ENCODE measurements around the gene FUCA1.

FUCA1 gene

DNA sequence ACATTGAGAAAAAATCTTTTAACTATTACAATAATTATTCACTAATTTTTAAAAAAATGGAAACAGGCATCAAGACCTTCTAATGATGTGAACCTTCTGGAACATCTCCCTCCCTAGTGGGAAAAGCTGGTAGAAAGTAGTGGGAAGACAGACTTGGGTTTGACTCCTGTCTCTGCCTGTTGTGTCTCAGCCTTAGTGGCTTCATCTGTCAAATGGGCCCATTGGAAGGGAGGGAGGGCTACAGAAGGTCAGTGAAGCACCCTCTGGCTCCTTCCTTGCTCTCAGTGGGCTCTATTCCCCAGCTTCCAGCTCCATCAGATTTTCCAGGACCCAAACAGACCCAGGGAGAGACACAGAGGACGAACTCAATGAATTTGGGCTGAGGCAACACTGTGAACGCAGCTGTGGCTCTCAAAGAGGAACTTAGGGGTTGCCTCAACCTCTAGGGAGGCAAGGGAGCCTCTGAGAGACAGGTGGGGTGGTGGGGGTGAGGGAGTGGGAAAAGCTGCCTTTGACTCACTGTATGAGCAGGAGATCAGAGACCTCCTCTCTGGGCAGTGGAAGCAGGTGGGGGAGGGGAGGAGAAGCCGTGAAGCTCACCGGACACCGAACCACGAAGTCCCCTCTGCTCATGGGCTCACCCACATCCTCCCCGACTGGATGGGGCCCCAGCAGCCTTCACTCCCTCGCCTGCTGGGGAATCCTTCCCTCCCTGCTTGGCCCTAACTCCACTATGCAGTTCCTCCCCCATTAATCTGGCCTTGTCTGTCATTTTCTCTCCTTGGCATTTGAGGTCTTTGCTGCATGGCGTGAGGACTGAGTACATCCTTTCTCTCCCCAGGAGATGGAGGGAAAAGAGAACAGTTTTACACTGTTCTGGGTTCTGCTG, 40.6 kb upstream of the FUCA1 start:
- Histone ChIP-seq H3K4me1 (ENCODE audit: insufficient read depth, low read length, severe bottlenecking) (peaks cover 98% of the 10 kb centered on the region), H3K9me2 (ENCODE audit: low read depth, low read length) (no peaks in the 10 kb centered on the region), H3K4me3 (ENCODE audit: low read depth, low read length, poor library complexity, severe bottlenecking) (peak overlapping the region; percentile 64), H2AFZ (ENCODE audit: low read length) (no peak overlapping the region), H4K20me1 (ENCODE audit: insufficient read depth, low read length) (no peaks in the 10 kb centered on the region), H3K9ac (ENCODE audit: low read length) (peak overlapping the region; percentile 72), H3K27ac (ENCODE audit: low read depth, low read length, poor library complexity, severe bottlenecking) (peak overlapping the region; percentile 98), H3K79me2 (ENCODE audit: insufficient read depth, low read length) (0 out of 2 replicates have a peak, but pooled peaks cover 3% of the 10 kb centered on the region), H3K27me3 (ENCODE audit: insufficient read depth, low read length) (no peaks in the 10 kb centered on the region), H3K9me3 (ENCODE audit: low read length) (no peaks in the 10 kb centered on the region), H3K36me3 (ENCODE audit: insufficient read depth, low read length) (peaks cover 9% of the 10 kb centered on the region; the same call in 1 of the 2 replicates), H3K4me2 (ENCODE audit: low read length) (peak overlapping the region; percentile 78), H3F3A (ENCODE audit: insufficient read depth, low read length) (no peaks in the 10 kb centered on the region)
- no peak for TF ChIP-seq EZH2 (IDR thresholded peaks at IDR 0.05; ENCODE audit: borderline replicate concordance, low read length)
- TF ChIP-seq, protein P1, sequence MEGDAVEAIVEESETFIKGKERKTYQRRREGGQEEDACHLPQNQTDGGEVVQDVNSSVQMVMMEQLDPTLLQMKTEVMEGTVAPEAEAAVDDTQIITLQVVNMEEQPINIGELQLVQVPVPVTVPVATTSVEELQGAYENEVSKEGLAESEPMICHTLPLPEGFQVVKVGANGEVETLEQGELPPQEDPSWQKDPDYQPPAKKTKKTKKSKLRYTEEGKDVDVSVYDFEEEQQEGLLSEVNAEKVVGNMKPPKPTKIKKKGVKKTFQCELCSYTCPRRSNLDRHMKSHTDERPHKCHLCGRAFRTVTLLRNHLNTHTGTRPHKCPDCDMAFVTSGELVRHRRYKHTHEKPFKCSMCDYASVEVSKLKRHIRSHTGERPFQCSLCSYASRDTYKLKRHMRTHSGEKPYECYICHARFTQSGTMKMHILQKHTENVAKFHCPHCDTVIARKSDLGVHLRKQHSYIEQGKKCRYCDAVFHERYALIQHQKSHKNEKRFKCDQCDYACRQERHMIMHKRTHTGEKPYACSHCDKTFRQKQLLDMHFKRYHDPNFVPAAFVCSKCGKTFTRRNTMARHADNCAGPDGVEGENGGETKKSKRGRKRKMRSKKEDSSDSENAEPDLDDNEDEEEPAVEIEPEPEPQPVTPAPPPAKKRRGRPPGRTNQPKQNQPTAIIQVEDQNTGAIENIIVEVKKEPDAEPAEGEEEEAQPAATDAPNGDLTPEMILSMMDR (IDR thresholded peaks at IDR 0.05; ENCODE audit: low read length) = no peak

DNA sequence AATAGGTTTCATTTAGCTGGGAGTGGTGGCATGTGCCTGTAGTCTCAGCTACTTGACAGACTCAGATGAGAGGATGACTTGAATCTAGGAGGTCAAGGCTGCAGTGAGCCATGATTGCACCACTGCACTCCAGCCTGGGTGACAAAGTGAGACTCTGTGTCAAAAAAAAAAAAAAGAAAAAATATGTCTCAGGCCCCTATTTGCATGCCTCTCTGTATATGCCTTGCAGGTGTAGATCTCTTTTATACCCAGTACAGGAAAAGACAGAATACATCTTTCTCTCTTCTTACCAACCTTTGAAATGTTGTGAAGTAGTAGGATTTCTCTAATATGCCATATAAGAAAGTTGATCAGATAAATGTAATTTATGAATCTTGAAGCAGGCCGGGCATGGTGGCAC, 38.6 kb upstream of the FUCA1 start:
- Histone ChIP-seq H2AFZ (ENCODE audit: low read length) (no peak overlapping the region), H3K9me2 (ENCODE audit: low read depth, low read length) (no peaks in the 10 kb centered on the region), H3K79me2 (ENCODE audit: insufficient read depth, low read length) (0 out of 2 replicates have a peak, but pooled peaks cover 3% of the 10 kb centered on the region), H3K27ac (ENCODE audit: low read depth, low read length, poor library complexity, severe bottlenecking) (peak overlapping the region; percentile 98), H3K27me3 (ENCODE audit: insufficient read depth, low read length) (no peaks in the 10 kb centered on the region), H3K9ac (ENCODE audit: low read length) (peak overlapping the region; percentile 72), H3K4me2 (ENCODE audit: low read length) (peak overlapping the region; percentile 78), H4K20me1 (ENCODE audit: insufficient read depth, low read length) (no peaks in the 10 kb centered on the region), H3K9me3 (ENCODE audit: low read length) (no peaks in the 10 kb centered on the region), H3K36me3 (ENCODE audit: insufficient read depth, low read length) (peaks cover 22% of the 10 kb centered on the region; the same call in 1 of the 2 replicates), H3K4me3 (ENCODE audit: low read depth, low read length, poor library complexity, severe bottlenecking) (peak overlapping the region; percentile 43), H3K4me1 (ENCODE audit: insufficient read depth, low read length, severe bottlenecking) (peaks cover 82% of the 10 kb centered on the region), H3F3A (ENCODE audit: insufficient read depth, low read length) (no peaks in the 10 kb centered on the region)
- TF ChIP-seq, protein P1 (IDR thresholded peaks at IDR 0.05; ENCODE audit: low read length) = no peak
- no peak for TF ChIP-seq EZH2 (IDR thresholded peaks at IDR 0.05; ENCODE audit: borderline replicate concordance, low read length)

DNA sequence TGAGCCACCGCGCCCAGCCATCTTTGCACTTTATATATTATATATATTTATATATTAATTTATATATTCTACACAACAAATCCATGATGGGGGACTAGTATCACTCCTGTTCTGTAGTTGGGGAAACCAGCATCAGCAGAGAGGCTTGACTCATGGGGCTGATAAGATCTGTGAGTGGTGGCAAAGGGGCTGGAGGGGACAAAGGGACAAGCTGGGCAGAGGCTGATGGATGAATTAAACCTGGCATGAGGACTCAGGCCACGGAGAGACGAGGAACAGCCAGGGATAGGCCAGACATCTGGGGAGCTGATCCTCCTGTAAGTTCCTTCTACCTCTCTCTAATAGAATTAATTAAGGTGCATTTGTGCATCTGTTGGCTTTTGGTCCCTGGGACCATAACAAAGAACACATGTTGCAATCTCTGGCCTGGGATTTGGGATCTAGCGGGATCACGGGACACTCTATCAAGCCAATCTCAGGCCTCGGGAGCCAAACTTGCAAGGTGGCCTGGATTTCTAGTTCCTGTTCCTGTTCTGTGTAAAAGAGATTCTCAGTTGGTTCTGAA, 37.5 kb upstream of the FUCA1 start:
- H4K20me1 ChIP-seq (ENCODE audit: insufficient read depth, low read length) = no peaks in the 10 kb centered on the region
- peak overlapping the region; percentile 98 for H3K27ac ChIP-seq (ENCODE audit: low read depth, low read length, poor library complexity, severe bottlenecking)
- no peaks in the 10 kb centered on the region for H3K9me3 ChIP-seq (ENCODE audit: low read length)
- peaks cover 32% of the 10 kb centered on the region for H3K36me3 ChIP-seq (ENCODE audit: insufficient read depth, low read length)
- peak overlapping the region; percentile 37; the same call in 1 of the 2 replicates for H3K4me2 ChIP-seq (ENCODE audit: low read length)
- TF ChIP-seq EZH2 (IDR thresholded peaks at IDR 0.05; ENCODE audit: borderline replicate concordance, low read length) = no peak
- TF ChIP-seq, protein P1 (IDR thresholded peaks at IDR 0.05; ENCODE audit: low read length) = no peak
- H2AFZ ChIP-seq (ENCODE audit: low read length) = no peak overlapping the region
- 0 out of 2 replicates have a peak, but pooled peaks cover 3% of the 10 kb centered on the region for H3K79me2 ChIP-seq (ENCODE audit: insufficient read depth, low read length)
- H3K4me3 ChIP-seq (ENCODE audit: low read depth, low read length, poor library complexity, severe bottlenecking) = no peak overlapping the region
- H3F3A ChIP-seq (ENCODE audit: insufficient read depth, low read length) = no peaks in the 10 kb centered on the region
- no peaks in the 10 kb centered on the region for H3K27me3 ChIP-seq (ENCODE audit: insufficient read depth, low read length)
- no peak overlapping the region; the same call in 1 of the 2 replicates for H3K9ac ChIP-seq (ENCODE audit: low read length)
- H3K4me1 ChIP-seq (ENCODE audit: insufficient read depth, low read length, severe bottlenecking) = peaks cover 79% of the 10 kb centered on the region
- no peaks in the 10 kb centered on the region for H3K9me2 ChIP-seq (ENCODE audit: low read depth, low read length)

Data from OCI-LY1 (cell line).